PFSK-1 (cell line): ENCODE measurements around the gene ENTPD8.

Source experiments
- FOXP2 ChIP-seq: optimal IDR thresholded peaks from 2 replicates; pipeline ENCODE3; 2011; ENCODE audit warnings: borderline replicate concordance, control low read depth, inconsistent platforms; ENCODE audit not compliant: insufficient read depth; ENCODE audit errors: extremely low read length, extremely low read depth
- POLR2AphosphoS5 ChIP-seq: IDR thresholded peaks from 2 replicates; pipeline ENCODE4 v1.6.1; 2012; ENCODE audit warnings: low read depth, mild to moderate bottlenecking, control low read depth, low read length, moderate library complexity
- SIN3A ChIP-seq: IDR thresholded peaks from 2 replicates; pipeline ENCODE4 v1.6.1; 2012; ENCODE audit warnings: mild to moderate bottlenecking, low read length, moderate library complexity, borderline replicate concordance; ENCODE audit not compliant: insufficient read depth
- TAF1 ChIP-seq: IDR thresholded peaks from 2 replicates; pipeline ENCODE4 v1.6.1; 2012; ENCODE audit warnings: low read length, control low read depth, borderline replicate concordance; ENCODE audit not compliant: insufficient read depth
- TF ChIP-seq, protein P1 (sequence below), 2 experiments: IDR thresholded peaks; 2 replicates each; pipeline versions ENCODE4 v1.6.1 to v1.8.0; 2011 to 2012; ENCODE audit warnings: low read depth in 2 of 2, low read length in 2 of 2, control low read depth in 1 of 2, inconsistent platforms in 1 of 2, mild to moderate bottlenecking in 1 of 2, moderate library complexity in 1 of 2; ENCODE audit not compliant: insufficient read depth in 1 of 2

ENTPD8 gene

DNA sequence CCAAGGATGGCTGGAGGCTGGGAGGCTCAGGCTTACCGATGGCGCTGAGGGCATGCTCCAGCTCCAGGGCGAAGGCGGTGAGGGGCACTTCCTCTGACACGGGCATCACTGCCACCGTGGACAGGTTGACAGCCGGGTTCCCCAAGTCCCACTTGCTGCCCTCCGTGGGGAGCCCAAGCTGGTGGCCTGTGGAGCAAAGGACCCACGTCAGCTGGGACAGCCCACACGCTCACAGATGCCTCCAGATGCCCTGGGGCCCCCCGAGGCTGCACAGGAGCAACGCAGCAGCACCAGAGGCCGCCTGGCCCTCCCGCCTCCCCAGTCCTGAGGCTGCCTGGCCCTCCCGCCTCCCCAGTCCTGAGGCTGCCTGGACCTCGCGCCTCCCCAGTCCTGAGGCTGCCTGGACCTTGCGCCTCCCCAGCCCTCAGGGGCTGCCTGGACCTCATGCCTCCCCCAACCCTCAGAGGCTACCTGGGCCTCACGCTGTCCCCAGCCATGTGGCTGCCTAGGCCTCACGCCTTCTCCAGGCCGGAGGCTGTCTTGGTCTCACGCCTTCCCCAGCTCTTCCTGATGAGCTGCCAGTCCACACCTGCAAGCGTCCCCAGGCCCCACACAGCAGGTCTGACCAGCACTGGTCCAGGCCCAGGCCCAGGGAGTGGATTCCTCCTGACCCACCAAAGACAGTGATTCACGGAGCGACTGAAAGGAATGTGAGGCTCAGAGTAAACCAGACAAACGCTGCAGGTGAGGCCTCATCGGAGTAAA is 43.6 kb upstream of the ENTPD8 start:
- TF ChIP-seq POLR2AphosphoS5 = no peak
- TF ChIP-seq, protein P1, sequence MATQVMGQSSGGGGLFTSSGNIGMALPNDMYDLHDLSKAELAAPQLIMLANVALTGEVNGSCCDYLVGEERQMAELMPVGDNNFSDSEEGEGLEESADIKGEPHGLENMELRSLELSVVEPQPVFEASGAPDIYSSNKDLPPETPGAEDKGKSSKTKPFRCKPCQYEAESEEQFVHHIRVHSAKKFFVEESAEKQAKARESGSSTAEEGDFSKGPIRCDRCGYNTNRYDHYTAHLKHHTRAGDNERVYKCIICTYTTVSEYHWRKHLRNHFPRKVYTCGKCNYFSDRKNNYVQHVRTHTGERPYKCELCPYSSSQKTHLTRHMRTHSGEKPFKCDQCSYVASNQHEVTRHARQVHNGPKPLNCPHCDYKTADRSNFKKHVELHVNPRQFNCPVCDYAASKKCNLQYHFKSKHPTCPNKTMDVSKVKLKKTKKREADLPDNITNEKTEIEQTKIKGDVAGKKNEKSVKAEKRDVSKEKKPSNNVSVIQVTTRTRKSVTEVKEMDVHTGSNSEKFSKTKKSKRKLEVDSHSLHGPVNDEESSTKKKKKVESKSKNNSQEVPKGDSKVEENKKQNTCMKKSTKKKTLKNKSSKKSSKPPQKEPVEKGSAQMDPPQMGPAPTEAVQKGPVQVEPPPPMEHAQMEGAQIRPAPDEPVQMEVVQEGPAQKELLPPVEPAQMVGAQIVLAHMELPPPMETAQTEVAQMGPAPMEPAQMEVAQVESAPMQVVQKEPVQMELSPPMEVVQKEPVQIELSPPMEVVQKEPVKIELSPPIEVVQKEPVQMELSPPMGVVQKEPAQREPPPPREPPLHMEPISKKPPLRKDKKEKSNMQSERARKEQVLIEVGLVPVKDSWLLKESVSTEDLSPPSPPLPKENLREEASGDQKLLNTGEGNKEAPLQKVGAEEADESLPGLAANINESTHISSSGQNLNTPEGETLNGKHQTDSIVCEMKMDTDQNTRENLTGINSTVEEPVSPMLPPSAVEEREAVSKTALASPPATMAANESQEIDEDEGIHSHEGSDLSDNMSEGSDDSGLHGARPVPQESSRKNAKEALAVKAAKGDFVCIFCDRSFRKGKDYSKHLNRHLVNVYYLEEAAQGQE (IDR thresholded peaks at IDR 0.05; ENCODE audit: insufficient read depth in 1 of 2, low read depth in 2 of 2, low read length in 2 of 2) = no peak
- no peak for TF ChIP-seq TAF1
- TF ChIP-seq FOXP2 = no peak
- no peak for TF ChIP-seq SIN3A

GRCh38 chr9:137482094-137482781 is 41.1 kb upstream of the ENTPD8 start:
- TF ChIP-seq, protein P1 (IDR thresholded peaks at IDR 0.05; ENCODE audit: insufficient read depth in 1 of 2, low read depth in 2 of 2, low read length in 2 of 2) = 0 out of 4 replicates have a peak, but pooled peaks of 1 of the 2 experiments have one; percentile 7
- TF ChIP-seq SIN3A (no peak), TAF1 (no peak), FOXP2 (peak; percentile 36), POLR2AphosphoS5 (no peak)

- TF ChIP-seq FOXP2 (no peak), TAF1 (no peak), POLR2AphosphoS5 (no peak), SIN3A (no peak)
- TF ChIP-seq, protein P1 (IDR thresholded peaks at IDR 0.05; ENCODE audit: insufficient read depth in 1 of 2, low read depth in 2 of 2, low read length in 2 of 2) = no peak
These were observed 39.8 kb upstream of the ENTPD8 start for GRCh38 chr9:137480686-137481683.

DNA sequence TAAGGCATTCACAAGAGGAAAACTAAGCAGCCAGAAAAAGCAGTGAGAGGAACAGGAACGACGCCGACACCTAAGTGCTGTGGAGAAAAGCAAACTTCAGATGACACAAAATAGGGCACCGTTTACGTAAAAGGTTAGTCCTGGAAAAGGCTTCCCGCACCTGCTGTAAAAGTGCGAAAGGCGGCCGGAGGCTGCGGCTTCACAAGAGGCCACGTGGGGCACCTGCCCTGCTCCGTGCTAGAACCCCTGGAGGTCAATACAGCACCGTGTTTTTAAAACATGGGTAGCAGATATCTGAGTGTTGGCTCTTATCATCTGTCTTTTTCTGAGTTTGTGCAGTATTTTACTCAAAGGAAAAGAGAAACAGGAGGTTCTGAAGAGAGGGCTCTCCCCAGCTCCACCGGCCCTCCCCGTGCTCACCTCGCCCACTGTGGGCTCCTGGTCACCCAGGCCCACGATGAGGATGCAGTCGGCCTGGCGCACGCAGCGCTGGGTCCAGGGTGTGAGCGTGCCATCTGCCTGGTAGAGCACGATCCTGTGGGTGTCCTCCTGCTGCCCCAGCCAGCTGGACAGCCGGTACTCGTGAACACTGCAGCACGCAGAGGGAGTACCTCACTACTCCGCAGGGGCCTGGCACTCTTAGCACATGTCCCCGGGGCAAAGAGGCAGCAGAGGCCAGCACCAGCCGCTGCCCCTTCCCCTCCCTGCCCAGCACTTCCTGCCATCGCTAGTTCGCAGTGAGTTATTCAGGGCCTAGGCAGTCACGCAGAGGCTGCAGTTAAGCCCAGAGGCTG is 38.9 kb upstream of the ENTPD8 start:
- TF ChIP-seq POLR2AphosphoS5 = no peak
- TF ChIP-seq FOXP2 = no peak
- TF ChIP-seq, protein P1 (IDR thresholded peaks at IDR 0.05; ENCODE audit: insufficient read depth in 1 of 2, low read depth in 2 of 2, low read length in 2 of 2) = no peak
- TF ChIP-seq SIN3A = no peak
- no peak for TF ChIP-seq TAF1
